GM12878 (cell line): Measurements from ENCODE around the gene RNASE12. TPM values are rescaled to one million over a fixed set of nuclear protein-coding genes. Genes with fewer than 3 reads are reported as not detected.
A peak's percentile ranks its signal among the peaks of the same experiment; 100 is the strongest.

Experiments used
- ASH2L ChIP-seq: fragments of 300-600, 200-600 bp; sonication (generic); IDR thresholded peaks from 2 replicates; pipeline ENCODE4 v1.6.1; 2017; ENCODE audit warnings: low read depth, mild to moderate bottlenecking, borderline replicate concordance
- BCL11A ChIP-seq: IDR thresholded peaks from 2 replicates; pipeline ENCODE4 v1.6.1; 2011; ENCODE audit warnings: low read depth, low read length
- CBFB ChIP-seq: IDR thresholded peaks from 2 replicates; pipeline ENCODE4 v1.6.1; 2016; ENCODE audit warnings: antibody characterized with exemption, low read depth
- CHD4 ChIP-seq: fragments of 200-600 bp; sonication (generic); IDR thresholded peaks from 2 replicates; pipeline ENCODE4 v1.6.1; 2016; ENCODE audit warnings: mild to moderate bottlenecking
- CREB1 ChIP-seq: IDR thresholded peaks from 2 replicates; pipeline ENCODE4 v1.6.1; 2012; ENCODE audit warnings: low read depth, mild to moderate bottlenecking, inconsistent platforms
- CREM ChIP-seq: IDR thresholded peaks from 2 replicates; pipeline ENCODE4 v1.6.1; 2014; ENCODE audit warnings: antibody characterized with exemption, low read depth
- DPF2 ChIP-seq: fragments of 450-650 bp; IDR thresholded peaks from 2 replicates; pipeline ENCODE4 v1.6.1; 2017; ENCODE audit warnings: mild to moderate bottlenecking
- ETV6 ChIP-seq, 2 experiments: fragments of 450-650 bp in 1 of 2; IDR thresholded peaks in 1 of 2; conservative IDR thresholded peaks in 1 of 2; 2 replicates each; pipeline ENCODE4 v1.6.1; 2014; ENCODE audit warnings: antibody characterized with exemption in 1 of 2, borderline replicate concordance in 1 of 2, low read depth in 1 of 2, mild to moderate bottlenecking in 1 of 2, moderate library complexity in 1 of 2
- FOS ChIP-seq: IDR thresholded peaks from 3 replicates; pipeline ENCODE4 v1.6.1; 2011; ENCODE audit warnings: borderline replicate concordance; ENCODE audit not compliant: insufficient read length; ENCODE audit errors: extremely low read depth
- GATAD2B ChIP-seq: fragments of 450-650 bp; conservative IDR thresholded peaks from 2 replicates; pipeline ENCODE4 v1.6.1; 2017; ENCODE audit warnings: low read depth, mild to moderate bottlenecking, moderate library complexity
- IKZF1 ChIP-seq: fragments of 450-650 bp; conservative IDR thresholded peaks from 2 replicates; pipeline ENCODE4 v1.6.1; 2017; ENCODE audit warnings: antibody characterized with exemption, mild to moderate bottlenecking
- MXI1 ChIP-seq: fragments of 150-350 bp; IDR thresholded peaks from 2 replicates; pipeline ENCODE4 v1.6.1; 2011; ENCODE audit warnings: low read depth, mild to moderate bottlenecking, inconsistent platforms, low read length, improper control_type of control experiment
- NRF1 ChIP-seq: conservative IDR thresholded peaks from 2 replicates; pipeline ENCODE4 v1.6.1; 2011; ENCODE audit warnings: mild to moderate bottlenecking, low read depth, low read length, improper control_type of control experiment
- POU2F2 ChIP-seq: IDR thresholded peaks from 3 replicates; pipeline ENCODE4 v1.6.1; 2011; ENCODE audit warnings: low read depth, mild to moderate bottlenecking, low read length, borderline replicate concordance
- RCOR1 ChIP-seq: conservative IDR thresholded peaks from 2 replicates; pipeline ENCODE4 v1.6.1; 2012; ENCODE audit warnings: low read depth, low read length, improper control_type of control experiment
- REST ChIP-seq: IDR thresholded peaks from 2 replicates; pipeline ENCODE4 v1.6.1; 2012; ENCODE audit warnings: mild to moderate bottlenecking, low read depth, low read length
- SMAD5 ChIP-seq: IDR thresholded peaks from 2 replicates; pipeline ENCODE4 v1.6.1; 2016; ENCODE audit warnings: antibody characterized with exemption, low read depth
- SMARCA5 ChIP-seq: fragments of 450-650 bp; IDR thresholded peaks from 2 replicates; pipeline ENCODE4 v1.6.1; 2017; ENCODE audit warnings: mild to moderate bottlenecking
- SMC3 ChIP-seq: IDR thresholded peaks from 2 replicates; pipeline ENCODE4 v1.6.1; 2011; ENCODE audit warnings: low read length, improper control_type of control experiment, borderline replicate concordance
- TARDBP ChIP-seq: IDR thresholded peaks from 2 replicates; pipeline ENCODE4 v1.6.1; 2016; ENCODE audit warnings: borderline replicate concordance
- TBL1XR1 ChIP-seq: IDR thresholded peaks from 2 replicates; pipeline ENCODE4 v1.6.1; 2012; ENCODE audit warnings: low read depth, low read length, improper control_type of control experiment
- TCF12 ChIP-seq: IDR thresholded peaks from 2 replicates; pipeline ENCODE4 v1.6.1; 2011; ENCODE audit warnings: low read depth, mild to moderate bottlenecking, low read length
- WRNIP1 ChIP-seq: IDR thresholded peaks from 2 replicates; pipeline ENCODE4 v1.6.1; 2011; ENCODE audit warnings: low read depth, low read length, improper control_type of control experiment, borderline replicate concordance
- polyA plus RNA-seq, 11 experiments: library from polyadenylated mRNA; depleted of rRNA in 4 of 11; unstranded in 6 of 11; stranded (reverse) in 5 of 11; fragments of >200 nt; fragmentation: Nextera tagmentation in 4 of 11; fragmentation: Illumina TruSeq in 1 of 11; extraction: Ambion mirVana in 4 of 11; extraction: Trizol in 1 of 11; gene quantifications; 1 replicate in 1 of 11; 2 replicates in 10 of 11; pipeline versions ENCODE4 v1.2.1 to v1.2.3, GENCODE V29; 2011 to 2016; ENCODE audit warnings: inconsistent platforms in 2 of 11, missing spikeins in 2 of 11, low read depth in 1 of 11
- total RNA-seq, 4 experiments: library from RNA; depleted of rRNA in 3 of 4; stranded (reverse); fragments of >200 nt in 3 of 4; fragmentation: Illumina TruSeq in 1 of 4; extraction: Trizol in 1 of 4; gene quantifications; 2 replicates each; pipeline versions ENCODE4 v1.2.1 to v1.2.3, GENCODE V29; 2013 to 2021
- TF ChIP-seq, protein P1 (sequence below): fragments of 450-650 bp; conservative IDR thresholded peaks from 2 replicates; pipeline ENCODE4 v1.6.1; 2017; ENCODE audit warnings: mild to moderate bottlenecking, moderate library complexity
- TF ChIP-seq, protein P2 (sequence below): fragments of 450-650 bp; IDR thresholded peaks from 2 replicates; pipeline ENCODE4 v1.6.1; 2016; ENCODE audit warnings: mild to moderate bottlenecking

The RNASE12 gene
- total and polyA plus RNA-seq, 10 of the 15 experiments (the other 5 are each of a cell fraction or from before 2014, with no cell fraction given) = not detected

GRCh38 chr14:20609215-20610001 is 18.2 kb upstream of the RNASE12 start (continued):
- TF ChIP-seq REST = no peak
- TF ChIP-seq TBL1XR1 = no peak
- no peak for TF ChIP-seq MXI1
- no peak for TF ChIP-seq FOS
- TF ChIP-seq TCF12 = no peak
- TF ChIP-seq RCOR1 = 0 out of 2 replicates have a peak, but pooled peaks have one; percentile 68
- TF ChIP-seq CHD4 = no peak
- TF ChIP-seq TARDBP = peak; percentile 87; the same call in 1 of the 2 replicates
- TF ChIP-seq SMARCA5 = peak; percentile 72; the same call in 1 of the 2 replicates
- TF ChIP-seq, protein P1, sequence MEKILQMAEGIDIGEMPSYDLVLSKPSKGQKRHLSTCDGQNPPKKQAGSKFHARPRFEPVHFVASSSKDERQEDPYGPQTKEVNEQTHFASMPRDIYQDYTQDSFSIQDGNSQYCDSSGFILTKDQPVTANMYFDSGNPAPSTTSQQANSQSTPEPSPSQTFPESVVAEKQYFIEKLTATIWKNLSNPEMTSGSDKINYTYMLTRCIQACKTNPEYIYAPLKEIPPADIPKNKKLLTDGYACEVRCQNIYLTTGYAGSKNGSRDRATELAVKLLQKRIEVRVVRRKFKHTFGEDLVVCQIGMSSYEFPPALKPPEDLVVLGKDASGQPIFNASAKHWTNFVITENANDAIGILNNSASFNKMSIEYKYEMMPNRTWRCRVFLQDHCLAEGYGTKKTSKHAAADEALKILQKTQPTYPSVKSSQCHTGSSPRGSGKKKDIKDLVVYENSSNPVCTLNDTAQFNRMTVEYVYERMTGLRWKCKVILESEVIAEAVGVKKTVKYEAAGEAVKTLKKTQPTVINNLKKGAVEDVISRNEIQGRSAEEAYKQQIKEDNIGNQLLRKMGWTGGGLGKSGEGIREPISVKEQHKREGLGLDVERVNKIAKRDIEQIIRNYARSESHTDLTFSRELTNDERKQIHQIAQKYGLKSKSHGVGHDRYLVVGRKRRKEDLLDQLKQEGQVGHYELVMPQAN = peak; percentile 22; the same call in 1 of the 2 replicates
- no peak for TF ChIP-seq WRNIP1
- 0 out of 3 replicates have a peak, but pooled peaks have one; percentile 33 for TF ChIP-seq POU2F2
- TF ChIP-seq CBFB = peak; percentile 59
- TF ChIP-seq SMC3 = peak; percentile 88
- 0 out of 2 replicates have a peak, but pooled peaks have one; percentile 19 for TF ChIP-seq CREM
- no peak for TF ChIP-seq BCL11A
- TF ChIP-seq GATAD2B = peak; percentile 43; the same call in 1 of the 2 replicates
- TF ChIP-seq CREB1 = peak; percentile 29; the same call in 1 of the 2 replicates
- no peak for TF ChIP-seq ETV6 (conservative IDR thresholded peaks at IDR 0.05 in 1 of 2, IDR thresholded peaks at IDR 0.05 in 1 of 2; ENCODE audit: borderline replicate concordance in 1 of 2, low read depth in 1 of 2)
- no peak for TF ChIP-seq SMAD5
- no peak for TF ChIP-seq DPF2
- 0 out of 2 replicates have a peak, but pooled peaks have one; percentile 68 for TF ChIP-seq ASH2L
- TF ChIP-seq, protein P2, sequence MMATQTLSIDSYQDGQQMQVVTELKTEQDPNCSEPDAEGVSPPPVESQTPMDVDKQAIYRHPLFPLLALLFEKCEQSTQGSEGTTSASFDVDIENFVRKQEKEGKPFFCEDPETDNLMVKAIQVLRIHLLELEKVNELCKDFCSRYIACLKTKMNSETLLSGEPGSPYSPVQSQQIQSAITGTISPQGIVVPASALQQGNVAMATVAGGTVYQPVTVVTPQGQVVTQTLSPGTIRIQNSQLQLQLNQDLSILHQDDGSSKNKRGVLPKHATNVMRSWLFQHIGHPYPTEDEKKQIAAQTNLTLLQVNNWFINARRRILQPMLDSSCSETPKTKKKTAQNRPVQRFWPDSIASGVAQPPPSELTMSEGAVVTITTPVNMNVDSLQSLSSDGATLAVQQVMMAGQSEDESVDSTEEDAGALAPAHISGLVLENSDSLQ = 0 out of 2 replicates have a peak, but pooled peaks have one; percentile 17
- TF ChIP-seq IKZF1 = peak; percentile 70; the same call in 1 of the 2 replicates
- no peak for TF ChIP-seq NRF1
